Liver (tissue), 9 donors: Measurements from ENCODE around the gene UBAP1. TPM values are rescaled to one million over a fixed set of nuclear protein-coding genes. Genes with fewer than 3 reads are reported as not detected.

Experiments
- DNase-seq: peaks from one replicate; pipeline ENCODE4 v3.0.0-alpha.2; 2017; ENCODE audit warnings: low spot score
- H3K27ac ChIP-seq, 2 donors: one replicate each; pipeline ENCODE4 v1.7.0; 2013; ENCODE audit warnings: inconsistent platforms in 2 of 2, low read length in 2 of 2, control low read depth in 1 of 2, low read depth in 1 of 2, mild to moderate bottlenecking in 1 of 2
- H3K27me3 ChIP-seq, 4 donors: one replicate each; pipeline versions ENCODE4 v1.6.1 to v1.7.0; 2013; ENCODE audit warnings: low read length in 3 of 4, inconsistent platforms in 1 of 4, mild to moderate bottlenecking in 1 of 4, moderate library complexity in 1 of 4; ENCODE audit not compliant: control insufficient read depth in 4 of 4, insufficient read depth in 4 of 4
- H3K36me3 ChIP-seq, 4 donors: one replicate each; pipeline versions ENCODE4 v1.6.1 to v1.7.0; 2013; ENCODE audit warnings: low read length in 3 of 4, mild to moderate bottlenecking in 3 of 4, low read depth in 1 of 4, moderate library complexity in 1 of 4; ENCODE audit not compliant: control insufficient read depth in 4 of 4, insufficient read depth in 3 of 4
- H3K4me1 ChIP-seq, 4 donors: one replicate each; pipeline versions ENCODE4 v1.6.1 to v1.7.0; 2013; ENCODE audit warnings: low read length in 3 of 4, mild to moderate bottlenecking in 3 of 4, moderate library complexity in 1 of 4; ENCODE audit not compliant: control insufficient read depth in 4 of 4, insufficient read depth in 4 of 4
- H3K4me3 ChIP-seq, 3 donors: one replicate each; pipeline versions ENCODE4 v1.6.1 to v1.7.0; 2013; ENCODE audit warnings: low read length in 3 of 3, control low read depth in 1 of 3, low read depth in 1 of 3, mild to moderate bottlenecking in 1 of 3
- H3K9ac ChIP-seq, 2 donors: one replicate each; pipeline ENCODE4 v1.7.0; 2013; ENCODE audit warnings: low read length in 2 of 2, mild to moderate bottlenecking in 2 of 2, moderate library complexity in 2 of 2, control low read depth in 1 of 2, low read depth in 1 of 2
- H3K9me3 ChIP-seq, 4 donors: one replicate each; pipeline versions ENCODE4 v1.6.1 to v1.7.0; 2013; ENCODE audit warnings: low read length in 3 of 4; ENCODE audit not compliant: control insufficient read depth in 4 of 4
- ATF3 ChIP-seq: IDR thresholded peaks from 2 replicates; pipeline ENCODE4 v1.6.1; 2016; ENCODE audit warnings: antibody characterized with exemption
- CTCF ChIP-seq: fragments of 150-350 bp; IDR thresholded peaks from 2 replicates; pipeline ENCODE4 v1.5.1; 2017; ENCODE audit warnings: improper control_type of control experiment, low read depth, low read length; ENCODE audit not compliant: missing input control
- EGR1 ChIP-seq, 2 donors: IDR thresholded peaks; 2 replicates each; pipeline ENCODE4 v1.6.1; 2016 to 2018; ENCODE audit warnings: antibody characterized with exemption in 2 of 2, low read depth in 2 of 2
- FOXA2 ChIP-seq: IDR thresholded peaks from 2 replicates; pipeline ENCODE4 v1.6.1; 2016; ENCODE audit warnings: antibody characterized with exemption
- GABPA ChIP-seq, 2 donors: IDR thresholded peaks in 1 of 2; conservative IDR thresholded peaks in 1 of 2; 2 replicates each; pipeline ENCODE4 v1.6.1; 2016; ENCODE audit warnings: antibody characterized with exemption in 2 of 2, mild to moderate bottlenecking in 1 of 2, moderate library complexity in 1 of 2
- HNF4A ChIP-seq, 2 donors: conservative IDR thresholded peaks; 2 replicates each; pipeline ENCODE4 v1.6.1; 2016; ENCODE audit warnings: antibody characterized with exemption in 2 of 2, mild to moderate bottlenecking in 2 of 2
- HNF4G ChIP-seq: IDR thresholded peaks from 2 replicates; pipeline ENCODE4 v1.6.1; 2016; ENCODE audit warnings: antibody characterized with exemption
- JUND ChIP-seq, 2 donors: IDR thresholded peaks; 2 replicates each; pipeline ENCODE4 v1.6.1; 2016; ENCODE audit warnings: antibody characterized with exemption in 2 of 2
- MAX ChIP-seq: IDR thresholded peaks from 2 replicates; pipeline ENCODE4 v1.6.1; 2016; ENCODE audit warnings: antibody characterized with exemption
- NR2F2 ChIP-seq: IDR thresholded peaks from 2 replicates; pipeline ENCODE4 v1.6.1; 2016; ENCODE audit warnings: antibody characterized with exemption
- RAD21 ChIP-seq, 2 donors: IDR thresholded peaks; 2 replicates each; pipeline ENCODE4 v1.6.1; 2016; ENCODE audit warnings: antibody characterized with exemption in 2 of 2, mild to moderate bottlenecking in 2 of 2
- REST ChIP-seq: IDR thresholded peaks from 2 replicates; pipeline ENCODE4 v1.6.1; 2016; ENCODE audit warnings: antibody characterized with exemption, mild to moderate bottlenecking
- RXRA ChIP-seq, 2 donors: IDR thresholded peaks; 2 replicates each; pipeline ENCODE4 v1.6.1; 2017 to 2018; ENCODE audit warnings: antibody characterized with exemption in 2 of 2, mild to moderate bottlenecking in 1 of 2
- SP1 ChIP-seq: IDR thresholded peaks from 2 replicates; pipeline ENCODE4 v1.6.1; 2018; ENCODE audit warnings: antibody characterized with exemption, mild to moderate bottlenecking
- TAF1 ChIP-seq: conservative IDR thresholded peaks from 2 replicates; pipeline ENCODE4 v1.6.1; 2016; ENCODE audit warnings: antibody characterized with exemption, mild to moderate bottlenecking
- YY1 ChIP-seq: IDR thresholded peaks from 2 replicates; pipeline ENCODE4 v1.6.1; 2016; ENCODE audit warnings: antibody characterized with exemption, mild to moderate bottlenecking
- WGBS: extraction: QIAGEN DNeasy Blood & Tissue Kit; methylation state at CpG from one replicate; pipeline ENCODE4 v1.1.7; 2013; 5-methylcytosine and 5-hydroxymethylcytosine counted together
- polyA plus RNA-seq, 2 donors: library from polyadenylated mRNA; stranded (reverse) in 1 of 2; unstranded in 1 of 2; fragments of 200-250 nt in 1 of 2; fragments of >200 nt in 1 of 2; fragmentation: Nextera tagmentation in 1 of 2; extraction: Ambion mirVana in 1 of 2; gene quantifications; one replicate each; pipeline versions ENCODE4 v1.2.1 to v1.2.3, GENCODE V29; 2013 to 2015
- total RNA-seq, 2 donors: library from RNA; depleted of rRNA; stranded (reverse); fragments of >200 nt; gene quantifications; one replicate each; pipeline ENCODE4 v1.2.3, GENCODE V29; 2014
- donor health status: healthy.
- donor health status: healthy.
- donor health status: healthy.
- donor health status: healthy.
- donor health status: healthy.

The UBAP1 gene
- total and polyA plus RNA-seq, 4 donors = 21.2 to 31.6 (median 23.7) TPM

GRCh38 chr9:34157898-34158297 is 20.9 kb upstream of the UBAP1 start:
- no peak for DNase-seq
- WGBS = 94% methylated on average over 2 of the region's 2 CpGs
- H3K9me3 ChIP-seq = no peaks in the 10 kb centered on the region
- TF ChIP-seq CTCF (no peak), FOXA2 (no peak), YY1 (no peak), NR2F2 (no peak), ATF3 (no peak), HNF4G (no peak), TAF1 (no peak), RAD21 (IDR thresholded peaks at IDR 0.05) (no peak)
- H3K9ac ChIP-seq = no peak overlapping the region
- H3K4me1 ChIP-seq = no peaks in the 10 kb centered on the region
- H3K27ac ChIP-seq = no peak overlapping the region
- H3K36me3 ChIP-seq = no peaks in the 10 kb centered on the region
- H3K4me3 ChIP-seq = no peak overlapping the region
- H3K27me3 ChIP-seq = no peaks in the 10 kb centered on the region

GRCh38 chr9:34158362-34158869 is 20.4 kb upstream of the UBAP1 start:
- H3K27ac ChIP-seq = no peak overlapping the region
- no peak overlapping the region for H3K4me3 ChIP-seq
- no peaks in the 10 kb centered on the region for H3K36me3 ChIP-seq
- DNase-seq = no peak
- 80% methylated on average over 6 of the region's 6 CpGs for WGBS
- no peaks in the 10 kb centered on the region for H3K9me3 ChIP-seq
- TF ChIP-seq MAX (no peak), RXRA (IDR thresholded peaks at IDR 0.05) (peak in 1 of 2 donors; percentile 23), EGR1 (IDR thresholded peaks at IDR 0.05; ENCODE audit: low read depth in 2 of 2) (no peak)
- H3K4me1 ChIP-seq = no peaks in the 10 kb centered on the region
- H3K27me3 ChIP-seq = no peaks in the 10 kb centered on the region
- H3K9ac ChIP-seq = no peak overlapping the region

- Histone ChIP-seq H3K27me3 (no peaks in the 10 kb centered on the region), H3K4me3 (no peak overlapping the region), H3K9ac (no peak overlapping the region), H3K4me1 (no peaks in the 10 kb centered on the region), H3K36me3 (no peaks in the 10 kb centered on the region), H3K9me3 (no peaks in the 10 kb centered on the region), H3K27ac (no peak overlapping the region)
- WGBS = 91% methylated on average over 3 of the region's 3 CpGs
- no peak for DNase-seq
- TF ChIP-seq RAD21 (IDR thresholded peaks at IDR 0.05) (no peak), SP1 (no peak), JUND (IDR thresholded peaks at IDR 0.05) (no peak), HNF4A (conservative IDR thresholded peaks at IDR 0.05) (no peak), YY1 (no peak), REST (no peak), ATF3 (no peak), CTCF (no peak), TAF1 (no peak), GABPA (IDR thresholded peaks at IDR 0.05 in 1 of 2, conservative IDR thresholded peaks at IDR 0.05 in 1 of 2) (no peak), HNF4G (no peak), NR2F2 (no peak)
Measured at GRCh38 chr9:34163434-34163833, 15.4 kb upstream of the UBAP1 start.
